GM19035 (cell line): ENCODE results near the gene ASXL2.

Experiments
- ATAC-seq: cut with Tn5 transposase; IDR thresholded peaks from one replicate; pipeline ENCODE4 v1.9.1; 2021; ENCODE audit not compliant: unreplicated experiment

Gene ASXL2

GRCh38 chr2:25698752-25699151 lies 179.5 kb downstream of the ASXL2 start:
- no peak for ATAC-seq

- ATAC-seq = no peak
Observed at GRCh38 chr2:25697559-25698341, 180.5 kb downstream of the ASXL2 start.

GRCh38 chr2:25692737-25693445 lies 185.4 kb downstream of the ASXL2 start:
- no peak for ATAC-seq

- ATAC-seq = no peak
Observed at GRCh38 chr2:25692143-25692542, 186.1 kb downstream of the ASXL2 start.

- ATAC-seq = no peak
Observed at GRCh38 chr2:25690058-25690457, 188.2 kb downstream of the ASXL2 start.

GRCh38 chr2:25688236-25688635 lies 190.1 kb downstream of the ASXL2 start:
- ATAC-seq = no peak

GRCh38 chr2:25685741-25686140 lies 192.5 kb downstream of the ASXL2 start:
- ATAC-seq = no peak

- ATAC-seq = no peak
Observed at GRCh38 chr2:25684577-25685473, 193.5 kb downstream of the ASXL2 start.
